Spleen (tissue), 11 donors: ENCODE measurements around the gene SLC35E2B. TPM values are rescaled to one million over a fixed set of nuclear protein-coding genes. Genes with fewer than 3 reads are reported as not detected.

Experiments used
- DNase-seq: peaks from one replicate; pipeline ENCODE4 v3.0.0-alpha.2; 2020
- H3K27ac ChIP-seq, 8 donors: fragments of 200-600 bp; sonication (generic) in 7 of 8; 1 replicate in 4 of 8; 2 replicates in 4 of 8; pipeline versions ENCODE4 v1.5.0 to v1.8.0; 2016 to 2021; ENCODE audit warnings: inconsistent platforms in 4 of 8, mild to moderate bottlenecking in 4 of 8, moderate library complexity in 1 of 8
- H3K27me3 ChIP-seq, 7 donors: fragments of 200-600 bp; sonication (generic) in 6 of 7; replicated peaks in 1 of 7; 1 replicate in 4 of 7; 2 replicates in 3 of 7; pipeline versions ENCODE4 v1.5.0 to v1.8.0; 2016 to 2021; ENCODE audit warnings: inconsistent platforms in 3 of 7, mild to moderate bottlenecking in 1 of 7
- H3K36me3 ChIP-seq, 6 donors: fragments of 200-600 bp; sonication (generic) in 5 of 6; 1 replicate in 4 of 6; 2 replicates in 2 of 6; pipeline versions ENCODE4 v1.5.0 to v1.8.0; 2016 to 2021; ENCODE audit warnings: inconsistent platforms in 2 of 6
- H3K4me1 ChIP-seq, 6 donors: fragments of 200-600 bp; sonication (generic) in 5 of 6; 1 replicate in 3 of 6; 2 replicates in 3 of 6; pipeline versions ENCODE4 v1.5.0 to v1.8.0; 2016 to 2021; ENCODE audit warnings: inconsistent platforms in 3 of 6
- H3K4me3 ChIP-seq, 8 donors: fragments of 200-600 bp; sonication (generic) in 7 of 8; 1 replicate in 4 of 8; 2 replicates in 4 of 8; pipeline versions ENCODE4 v1.5.0 to v1.8.0; 2016 to 2021; ENCODE audit warnings: inconsistent platforms in 4 of 8, mild to moderate bottlenecking in 4 of 8, moderate library complexity in 2 of 8
- H3K9me3 ChIP-seq, 8 donors: fragments of 200-600 bp; sonication (generic) in 7 of 8; 1 replicate in 4 of 8; 2 replicates in 4 of 8; pipeline versions ENCODE4 v1.5.0 to v1.8.0; 2016 to 2021; ENCODE audit warnings: inconsistent platforms in 4 of 8
- CTCF ChIP-seq, 11 experiments: fragments of 200-600 bp in 7 of 11; fragments of 450-650 bp in 4 of 11; sonication (generic) in 4 of 11; IDR thresholded peaks in 8 of 11; conservative IDR thresholded peaks in 3 of 11; 1 replicate in 7 of 11; 2 replicates in 4 of 11; pipeline versions ENCODE4 v1.4.0 to v1.8.0; 2016 to 2021; ENCODE audit warnings: antibody characterized with exemption in 11 of 11, inconsistent platforms in 4 of 11, mild to moderate bottlenecking in 1 of 11
- POLR2A ChIP-seq, 3 donors: fragments of 450-650 bp; IDR thresholded peaks; one replicate each; pipeline ENCODE4 v1.5.1; 2017; ENCODE audit warnings: antibody characterized with exemption in 3 of 3, mild to moderate bottlenecking in 1 of 3
- POLR2AphosphoS5 ChIP-seq, 3 donors: sonication (generic); formaldehyde crosslinking; IDR thresholded peaks; one replicate each; pipeline ENCODE4 v1.5.1; 2017; ENCODE audit warnings: antibody characterized with exemption in 3 of 3
- WGBS, 5 donors: extraction: QIAGEN DNeasy Blood & Tissue Kit in 3 of 5; methylation state at CpG; one replicate each; pipeline versions ENCODE4 v1.1.5 to v1.1.7; 2013 to 2018; 5-methylcytosine and 5-hydroxymethylcytosine counted together
- intact Hi-C: fragments of 100-400 bp; cut with DNase I; formaldehyde crosslinking; loops from one replicate; pipeline ENCODE4 v1.15.0; 2023; ENCODE audit warnings: low total_unique reads
- polyA plus RNA-seq, 3 donors: library from polyadenylated mRNA; stranded (reverse); fragments of 200-250 nt; gene quantifications; one replicate each; pipeline ENCODE4 v1.2.1, GENCODE V29; 2013
- total RNA-seq, 7 donors: library from RNA; depleted of rRNA in 3 of 7; stranded (reverse); fragments of >200 nt in 3 of 7; fragmentation: NEBNext Ultra II Directional in 4 of 7; extraction: Animal tissue kit (Norgen Biotek cat#: 25700) in 4 of 7; gene quantifications; one replicate each; pipeline versions ENCODE4 v1.1.0 to v1.2.1, GENCODE V29; 2016 to 2021
- donor health status: healthy with polysubstance abuse.
- donor health status: DM: no; HTN: no; CAD: no; lungs with moderate emphysema.
- donor health status: DM: no; HTN: no; CAD: no.
- donor health status: Bipolar disorder and iron deficiency.
- donor health status: healthy.
- donor health status: DM: no; HTN: no; CAD: no.
- donor health status: DM: yes; HTN: yes; CAD: no.

SLC35E2B gene
- total and polyA plus RNA-seq, 10 donors: 18.3 to 105 (median 55.3) TPM

- 68 to 78% (median 72%) methylated on average over 12 of the region's 12 CpGs for WGBS, 5 donors
- H3K27me3 ChIP-seq: no peaks in the 10 kb centered on the region
- TF ChIP-seq POLR2A (IDR thresholded peaks at IDR 0.05) (no peak), CTCF (IDR thresholded peaks at IDR 0.05 in 8 of 11, conservative IDR thresholded peaks at IDR 0.05 in 3 of 11) (no peak), POLR2AphosphoS5 (IDR thresholded peaks at IDR 0.05) (no peak)
- H3K27ac ChIP-seq: no peak overlapping the region
- no peak for DNase-seq
- intact Hi-C loops: no loop called here
- H3K4me3 ChIP-seq: no peak overlapping the region
- H3K9me3 ChIP-seq: no peaks in the 10 kb centered on the region
- H3K36me3 ChIP-seq: no peaks in the 10 kb centered on the region
- H3K4me1 ChIP-seq: peaks cover 12 to 56% (median 30%) of the 10 kb centered on the region in 6 donors
These were observed 82.6 kb downstream of the SLC35E2B start for GRCh38 chr1:1609822-1610485.

Other genes with a start within 250 kb of the SLC35E2B start
- 1 to 10 TPM in 2 of 7 donors, under 1 TPM in 3, not detected in 2; 0.25 to 3.9 (median 0.57) TPM for gene ATAD3C, start 243.1 kb downstream of the SLC35E2B start, total RNA-seq
- under 1 TPM; 0.55 to 0.85 (median 0.83) TPM for gene ATAD3C, start 243.1 kb downstream of the SLC35E2B start, polyA plus RNA-seq
- gene ATAD3B, start 221.0 kb downstream of the SLC35E2B start, total RNA-seq: 10 to 100 TPM; 11.5 to 39.8 (median 23.7) TPM
- 10 to 100 TPM; 21.7 to 62.3 (median 45.8) TPM for gene ATAD3B, start 221.0 kb downstream of the SLC35E2B start, polyA plus RNA-seq
- 10 to 100 TPM; 11.3 to 25.7 (median 17.8) TPM for gene ATAD3A, start 180.6 kb downstream of the SLC35E2B start, total RNA-seq
- gene ATAD3A, start 180.6 kb downstream of the SLC35E2B start, polyA plus RNA-seq: 10 to 100 TPM; 13.4 to 29.0 (median 14.3) TPM
- 1 to 10 TPM in 6 of 7 donors, not detected in 1; 2.3 to 5.3 (median 2.7) TPM for gene TMEM240, start 152.2 kb downstream of the SLC35E2B start, total RNA-seq
- gene TMEM240, start 152.2 kb downstream of the SLC35E2B start, polyA plus RNA-seq: 1 to 10 TPM in 2 of 3 donors, under 1 TPM in 1; 0.39 to 2.2 (median 1.5) TPM
- gene SSU72, start 117.9 kb downstream of the SLC35E2B start, total RNA-seq: 100 to 1,000 TPM in 5 of 7 donors, 10 to 100 TPM in 2; 86.7 to 168 (median 111) TPM
- gene SSU72, start 117.9 kb downstream of the SLC35E2B start, polyA plus RNA-seq: 100 to 1,000 TPM in 1 of 3 donors, 10 to 100 TPM in 2; 89.2 to 121 (median 90.4) TPM
- gene FNDC10, start 92.7 kb downstream of the SLC35E2B start, total RNA-seq: 1 to 10 TPM; 2.2 to 8.8 (median 5.6) TPM
- 1 to 10 TPM; 2.2 to 4.4 (median 3.4) TPM for gene FNDC10, start 92.7 kb downstream of the SLC35E2B start, polyA plus RNA-seq
- 10 to 100 TPM; 46.2 to 76.5 (median 72.0) TPM for gene MIB2, start 77.3 kb downstream of the SLC35E2B start, total RNA-seq
- gene MIB2, start 77.3 kb downstream of the SLC35E2B start, polyA plus RNA-seq: 100 to 1,000 TPM in 1 of 3 donors, 10 to 100 TPM in 2; 49.6 to 165 (median 74.1) TPM
- gene MMP23B, start 60.6 kb downstream of the SLC35E2B start, total RNA-seq: 1 to 10 TPM; 1.4 to 7.3 (median 5.8) TPM
- gene MMP23B, start 60.6 kb downstream of the SLC35E2B start, polyA plus RNA-seq: 1 to 10 TPM; 4.2 to 9.3 (median 6.3) TPM
- 10 to 100 TPM; 19.4 to 34.1 (median 27.9) TPM for gene CDK11B, start 33.8 kb downstream of the SLC35E2B start, total RNA-seq
- 10 to 100 TPM; 20.0 to 38.2 (median 31.2) TPM for gene CDK11B, start 33.8 kb downstream of the SLC35E2B start, polyA plus RNA-seq
- 100 to 1,000 TPM in 1 of 7 donors, 10 to 100 TPM in 6; 54.2 to 101 (median 77.1) TPM for gene CDK11A, start 31.6 kb upstream of the SLC35E2B start, total RNA-seq
- gene CDK11A, start 31.6 kb upstream of the SLC35E2B start, polyA plus RNA-seq: 100 to 1,000 TPM in 1 of 3 donors, 10 to 100 TPM in 2; 29.3 to 123 (median 70.1) TPM
- gene NADK, start 85.7 kb upstream of the SLC35E2B start, total RNA-seq: 100 to 1,000 TPM; 155 to 271 (median 207) TPM
- gene NADK, start 85.7 kb upstream of the SLC35E2B start, polyA plus RNA-seq: 100 to 1,000 TPM in 1 of 3 donors, 10 to 100 TPM in 2; 62.6 to 155 (median 83.8) TPM
- gene GNB1, start 198.3 kb upstream of the SLC35E2B start, total RNA-seq: 100 to 1,000 TPM; 186 to 304 (median 273) TPM
- gene GNB1, start 198.3 kb upstream of the SLC35E2B start, polyA plus RNA-seq: 100 to 1,000 TPM in 1 of 3 donors, 10 to 100 TPM in 2; 76.0 to 132 (median 95.5) TPM
- 1 to 10 TPM in 1 of 7 donors, under 1 TPM in 4, not detected in 2; 0.34 to 3.0 (median 0.66) TPM for gene CALML6, start 222.5 kb upstream of the SLC35E2B start, total RNA-seq
- gene CALML6, start 222.5 kb upstream of the SLC35E2B start, polyA plus RNA-seq: 1 to 10 TPM in 1 of 3 donors, under 1 TPM in 2; 0.58 to 1.8 (median 0.85) TPM
- gene TMEM52, start 226.5 kb upstream of the SLC35E2B start, total RNA-seq: 1 to 10 TPM in 6 of 7 donors, not detected in 1; 1.1 to 4.7 (median 1.8) TPM
- gene TMEM52, start 226.5 kb upstream of the SLC35E2B start, polyA plus RNA-seq: 1 to 10 TPM in 1 of 3 donors, under 1 TPM in 2; 0.35 to 1.9 (median 0.64) TPM